Activated naive CD4-positive, alpha-beta T cell (primary cell): Measurements from ENCODE around the gene SLC2A4RG.
"Not testable (repeated sequence)": the region's sequence is repeated elsewhere in the genome, so short reads cannot be mapped to it uniquely, and the experiment has no call there.

ENCODE experiments used
- DNase-seq, 4 experiments: peaks; one replicate each; lab custom pipeline; 2025; lab: John Stamatoyannopoulos, UW

Gene SLC2A4RG

DNA sequence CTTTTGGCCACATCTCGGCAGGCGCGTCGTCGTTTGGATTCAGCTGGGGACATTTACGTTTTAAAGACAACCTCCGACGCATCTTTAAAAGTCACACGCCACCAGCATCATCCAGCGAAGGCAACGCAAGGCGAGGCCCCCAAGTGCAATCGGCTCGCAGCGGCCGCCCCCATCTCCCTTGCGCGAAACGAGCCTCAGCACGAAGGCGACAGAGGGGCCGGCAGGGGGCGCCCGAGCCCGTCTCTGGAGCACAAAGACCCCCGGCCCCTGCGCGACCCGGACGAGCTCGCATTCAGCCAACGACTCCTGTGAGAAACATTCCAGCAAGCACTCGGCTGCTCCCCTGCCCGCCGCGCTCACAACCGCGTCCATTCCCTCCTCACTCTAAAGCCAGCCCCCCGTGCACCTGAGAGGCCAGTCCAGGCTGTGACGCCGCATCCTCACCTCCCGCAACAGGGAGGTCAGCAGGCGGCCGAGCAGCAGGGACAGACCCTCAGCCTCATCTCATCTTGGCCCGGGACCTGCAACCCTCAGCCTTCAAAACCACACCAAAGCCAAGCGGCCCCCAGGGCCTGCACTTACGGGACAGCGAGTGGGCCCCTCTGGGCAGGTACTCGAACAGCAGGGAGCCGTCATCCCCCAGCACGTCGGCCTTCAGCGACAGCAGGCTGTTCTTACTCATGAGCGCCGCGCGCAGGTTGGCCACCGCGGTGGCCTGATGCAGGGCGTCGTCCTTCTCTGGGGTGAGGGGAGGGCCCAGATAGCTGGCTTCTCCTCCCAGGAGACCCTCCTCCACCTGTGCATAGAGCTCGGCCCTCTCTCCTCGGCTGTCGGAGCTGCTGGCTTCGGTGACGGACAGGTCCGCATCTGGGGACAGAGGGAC, 35.8 kb downstream of the SLC2A4RG start:
- DNase-seq: no peak

DNA sequence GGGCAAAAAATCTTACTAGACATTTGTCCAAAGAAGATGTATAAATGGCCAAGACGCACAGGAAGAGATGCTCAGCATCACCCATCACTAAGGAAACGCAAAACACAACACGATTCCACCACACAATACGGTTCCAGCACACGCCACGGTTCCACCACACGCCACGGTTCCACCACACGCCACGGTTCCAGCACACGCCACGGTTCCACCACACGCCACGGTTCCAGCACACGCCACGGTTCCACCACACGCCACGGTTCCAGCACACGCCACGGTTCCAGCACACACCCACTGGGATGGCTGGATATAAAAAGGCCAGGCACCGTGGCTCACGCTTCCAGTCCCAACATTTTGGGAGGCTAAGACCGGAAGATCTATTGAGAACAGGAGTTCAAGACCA, 37.3 kb downstream of the SLC2A4RG start:
- not testable (repeated sequence) for DNase-seq

DNA sequence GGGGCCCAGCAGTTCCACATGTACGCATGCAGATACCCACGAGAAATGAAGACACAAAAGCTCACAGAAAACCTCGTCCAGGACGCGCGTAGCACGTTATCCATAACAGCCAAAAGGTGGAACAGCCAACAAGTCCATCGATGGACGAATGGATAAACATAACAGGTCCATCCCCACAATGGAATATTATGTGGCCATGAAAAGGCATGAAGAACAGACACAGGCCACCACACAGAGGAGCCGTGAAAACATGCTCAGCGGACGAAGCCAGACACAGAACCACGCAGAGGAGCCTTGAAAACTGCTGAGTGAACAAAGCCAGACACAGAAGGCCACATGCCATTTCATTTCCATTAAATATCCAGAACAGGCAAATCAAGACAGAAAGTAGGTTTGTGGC, 38.0 kb downstream of the SLC2A4RG start:
- DNase-seq: no peak

DNA sequence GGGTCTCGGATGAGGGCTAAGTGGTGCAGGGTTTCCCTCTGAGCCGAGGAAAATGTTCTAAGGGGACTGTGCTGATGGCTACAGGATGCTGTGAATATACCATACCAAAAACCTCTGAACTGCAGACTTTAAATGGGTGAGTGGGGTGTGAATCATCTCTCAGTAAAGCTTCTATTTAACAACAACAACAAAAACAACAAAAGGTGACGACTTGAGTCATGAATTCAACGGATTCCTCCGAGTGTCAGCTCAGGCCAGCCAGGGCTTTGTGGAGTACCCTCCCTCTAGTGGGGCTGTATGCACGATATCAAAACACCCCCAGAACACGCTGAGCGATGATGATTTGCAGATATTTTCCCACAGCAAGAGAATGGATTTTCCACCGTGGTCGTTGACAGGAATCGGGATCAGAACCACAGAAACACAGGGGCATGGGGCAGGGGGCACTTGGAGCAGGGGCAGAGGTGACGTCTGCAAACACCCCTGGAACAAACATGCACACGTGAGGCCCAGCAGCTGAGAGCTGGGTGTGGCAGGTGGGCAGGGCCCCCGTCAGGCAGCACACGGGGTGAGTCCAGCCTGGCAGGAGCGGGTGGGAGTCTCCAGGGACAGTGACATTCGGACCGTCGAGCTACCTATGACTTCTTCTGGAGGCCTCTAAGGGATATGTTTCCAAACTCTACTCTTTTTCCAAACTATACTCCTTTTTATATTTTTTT, 38.6 kb downstream of the SLC2A4RG start:
- no peak for DNase-seq

DNA sequence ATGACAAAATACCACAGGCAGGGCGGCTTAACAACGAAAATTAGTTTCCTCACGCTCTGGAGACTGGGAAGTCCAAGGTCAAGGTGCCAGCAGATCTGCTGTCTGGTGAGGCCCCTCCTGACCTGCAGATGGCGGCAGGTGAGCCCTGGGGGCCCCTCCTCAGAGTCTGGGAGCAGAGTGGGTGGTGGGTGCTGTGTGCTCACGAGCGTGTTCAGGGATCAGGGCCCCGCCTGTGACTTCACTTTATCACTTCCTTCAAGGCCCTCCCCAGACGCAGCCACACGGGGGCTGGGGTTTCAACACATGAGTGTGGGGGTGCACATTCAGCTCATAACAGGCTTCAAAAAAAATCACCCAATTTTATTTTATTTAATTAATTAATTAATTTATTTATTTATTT, 39.3 kb downstream of the SLC2A4RG start:
- no peak for DNase-seq

DNA sequence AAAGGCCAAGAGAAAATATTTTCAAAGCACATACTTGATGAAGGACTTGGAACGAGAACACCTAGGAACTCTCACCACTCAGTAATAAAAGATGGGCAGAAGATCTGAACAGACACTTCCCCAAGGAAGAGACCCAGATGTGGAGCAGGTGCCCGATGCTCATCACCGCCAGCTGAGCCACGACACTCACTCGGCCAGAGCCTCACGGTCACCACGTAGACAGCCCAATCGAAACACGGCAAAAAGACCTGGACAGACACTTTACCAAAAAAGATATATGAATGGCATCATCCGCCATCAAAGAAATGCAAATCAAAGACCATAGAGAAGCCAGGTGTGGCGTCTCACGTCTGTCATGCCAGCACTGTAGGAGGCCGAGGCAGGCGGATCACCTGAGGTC, 41.6 kb downstream of the SLC2A4RG start:
- DNase-seq: no peak

DNA sequence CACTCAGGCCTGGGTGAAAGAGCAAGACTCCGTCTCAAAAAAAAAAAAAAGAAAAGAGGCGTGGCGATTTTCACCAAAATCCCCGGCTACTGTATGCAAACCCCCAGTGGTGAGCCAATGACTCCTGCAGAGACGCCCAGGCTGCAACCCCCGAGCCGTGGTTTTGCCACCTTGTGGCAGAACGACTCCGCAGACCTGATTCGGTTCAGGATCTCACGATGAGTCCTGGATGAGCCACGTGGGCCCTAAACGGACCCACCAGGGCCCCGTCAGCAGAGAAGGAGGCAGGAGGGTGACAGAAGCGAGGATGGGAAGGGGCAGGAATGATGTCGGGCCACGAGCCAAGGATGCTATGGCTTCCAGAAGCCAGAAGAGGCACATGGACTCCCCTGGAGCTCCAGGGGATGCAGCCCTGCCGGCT, 42.5 kb downstream of the SLC2A4RG start:
- peak in 2 of 4 experiments; percentile 13 to 48 for DNase-seq

DNA sequence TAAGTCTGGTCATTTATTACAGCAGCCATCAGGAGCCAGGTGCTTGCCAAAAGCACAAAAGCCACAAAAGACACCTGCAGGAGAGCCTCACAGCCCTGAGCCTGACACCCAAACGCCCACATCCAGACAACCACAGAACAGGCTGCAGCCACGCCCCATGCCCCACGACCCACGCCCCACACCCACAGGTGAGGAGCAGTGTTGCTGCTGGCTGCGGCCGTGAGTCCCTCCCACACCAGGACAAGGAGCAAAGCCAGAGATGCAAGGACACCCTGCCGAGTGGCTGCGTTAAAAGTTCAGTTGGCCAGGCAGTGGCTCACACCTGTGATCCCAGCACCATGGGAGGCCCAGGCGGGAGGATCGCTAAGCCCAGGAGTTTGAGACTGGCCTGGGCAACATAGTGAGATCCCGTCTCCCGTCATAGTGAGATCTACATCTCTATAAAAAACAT, 43.0 kb downstream of the SLC2A4RG start:
- DNase-seq: no peak

DNA sequence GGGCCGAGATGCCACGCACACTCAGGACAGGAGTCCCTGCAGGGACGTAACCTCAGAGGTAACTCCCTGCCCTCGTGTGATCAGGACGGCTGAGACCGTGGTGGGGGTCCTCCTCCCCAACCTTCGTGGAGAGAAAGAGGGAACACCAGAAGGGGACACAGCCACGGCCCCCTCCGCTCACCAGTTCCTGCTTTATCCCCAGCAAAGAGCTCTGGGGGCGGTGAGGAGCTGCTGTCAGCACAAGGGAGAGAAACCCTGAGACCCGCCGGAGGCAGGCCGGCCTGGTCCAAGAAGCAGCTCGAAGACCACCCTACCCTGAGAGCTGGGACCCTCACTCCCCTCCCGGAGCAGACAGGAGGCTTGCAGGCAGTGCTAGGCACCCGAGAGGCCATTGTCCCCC, 44.4 kb downstream of the SLC2A4RG start:
- no peak for DNase-seq

DNA sequence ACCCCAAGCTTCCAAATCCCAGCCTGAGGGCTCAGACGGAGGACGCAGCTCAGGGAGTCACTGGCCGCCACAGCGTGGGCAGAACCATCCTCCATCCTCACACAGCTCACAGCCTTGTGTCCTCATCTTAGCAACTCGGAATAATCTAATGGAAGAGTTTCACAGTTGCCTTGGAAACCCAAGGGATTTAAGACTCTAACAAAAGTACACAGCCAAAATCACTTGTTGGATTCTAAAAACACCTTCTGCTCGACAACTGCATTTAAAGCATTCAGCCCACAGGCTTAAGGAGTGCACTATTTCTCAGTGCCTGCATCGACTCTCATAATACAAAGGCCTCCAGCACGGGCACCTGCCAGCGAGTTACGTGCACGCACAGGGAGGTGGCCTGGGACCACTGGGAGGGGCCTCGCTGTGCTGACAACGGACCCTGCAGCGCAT, 46.1 kb downstream of the SLC2A4RG start:
- no peak for DNase-seq

DNA sequence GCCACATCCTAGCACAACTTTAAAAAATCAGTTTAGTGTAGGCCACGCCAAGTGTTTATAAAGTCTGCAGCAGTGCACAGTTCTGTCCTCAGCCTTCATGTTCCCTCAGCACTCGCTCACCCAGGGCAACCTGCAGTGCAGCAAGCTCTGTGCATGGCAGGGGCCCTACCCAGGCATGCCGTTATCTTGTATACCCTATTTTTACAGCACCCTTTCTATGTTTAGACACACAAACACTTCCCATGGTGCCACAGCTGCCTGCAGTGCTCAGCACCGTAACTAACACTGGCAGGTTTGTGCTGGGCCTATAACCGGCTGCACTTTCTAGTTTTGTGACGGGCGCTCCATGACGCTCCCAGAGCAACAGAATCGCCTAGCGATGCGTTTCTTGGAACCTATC, 47.7 kb downstream of the SLC2A4RG start:
- DNase-seq: no peak

DNA sequence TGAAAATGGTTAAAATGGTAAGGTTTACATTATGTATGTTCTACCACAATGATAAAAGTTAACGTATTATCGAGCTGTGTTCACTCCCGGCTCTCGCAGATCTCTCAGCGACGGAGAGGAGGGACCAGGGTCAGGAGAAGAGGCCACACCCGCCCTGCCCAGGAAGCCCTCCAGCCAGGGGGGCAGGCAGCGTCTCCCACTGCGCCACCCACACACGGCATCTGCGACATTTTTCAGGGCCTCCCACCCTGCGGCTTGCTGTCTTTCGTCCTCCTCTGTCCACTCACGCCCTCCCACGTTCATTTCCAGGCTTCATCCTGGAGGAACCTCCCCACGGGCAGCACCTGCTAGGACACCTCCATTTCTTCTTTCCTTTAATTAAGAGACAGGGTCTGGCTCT, 48.2 kb downstream of the SLC2A4RG start:
- DNase-seq: no peak

DNA sequence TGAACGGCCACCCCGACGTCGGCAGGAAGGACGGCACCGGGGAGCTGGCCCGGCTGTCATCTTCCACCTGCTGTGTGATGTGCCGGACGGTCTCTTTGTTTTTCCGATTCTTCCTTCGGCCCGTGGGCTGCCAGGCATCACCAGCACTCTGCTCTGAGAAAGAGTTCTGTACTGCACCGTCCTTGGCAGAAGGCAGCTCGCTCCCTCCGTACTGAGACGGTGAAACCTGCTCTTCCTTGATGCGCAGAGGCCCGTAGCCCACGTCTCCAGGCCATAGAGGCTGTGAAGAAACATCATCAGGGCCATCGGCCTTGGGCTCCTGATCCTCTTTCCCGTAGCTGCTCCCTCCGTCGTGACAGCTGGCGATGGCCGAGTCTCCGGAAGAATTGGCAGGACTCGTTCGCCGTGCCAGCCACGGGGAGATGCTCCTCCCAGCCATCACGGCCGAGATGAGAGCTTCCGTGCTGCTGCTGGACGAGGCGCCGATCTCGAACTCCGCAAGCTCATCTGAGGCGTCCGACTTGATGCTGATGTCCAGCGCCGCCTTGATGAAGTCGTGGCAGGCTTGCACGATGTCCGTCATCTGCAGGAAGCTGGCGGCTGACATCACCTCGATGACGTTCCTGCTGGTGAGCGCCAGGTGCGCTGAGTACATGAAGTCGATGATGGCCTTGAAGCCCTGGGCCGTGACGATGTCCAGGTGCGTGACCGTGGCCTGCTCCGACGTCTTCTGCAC, 50.4 kb downstream of the SLC2A4RG start:
- no peak for DNase-seq

DNA sequence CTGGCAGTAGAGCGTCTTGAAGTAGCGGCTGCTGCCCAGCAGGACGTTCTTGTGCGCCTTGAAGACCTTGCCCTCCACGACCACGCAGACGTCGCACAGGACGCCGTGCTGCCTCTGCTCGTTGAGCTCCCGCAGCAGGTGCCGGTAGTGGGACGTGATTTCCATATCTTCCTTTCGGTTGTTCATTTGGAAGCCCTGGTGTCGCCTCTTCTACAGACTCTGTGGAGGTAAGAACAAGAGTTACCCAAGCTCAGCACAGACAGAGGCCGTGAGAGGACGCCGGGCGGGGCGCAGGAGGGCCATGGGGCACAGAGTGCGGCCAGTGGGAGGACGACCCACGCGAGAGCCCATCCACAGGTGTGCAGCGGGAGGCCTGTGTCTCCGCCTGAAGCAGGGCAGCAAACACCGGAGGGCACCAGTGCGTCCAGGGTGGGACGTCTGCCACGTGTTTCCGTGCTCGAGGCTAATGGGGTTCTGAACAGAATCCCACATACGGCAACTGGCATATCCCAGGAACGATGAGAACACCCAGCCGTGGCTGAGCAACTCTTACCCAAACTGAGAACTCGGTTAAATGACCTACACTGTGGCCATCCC, 51.1 kb downstream of the SLC2A4RG start:
- no peak for DNase-seq

DNA sequence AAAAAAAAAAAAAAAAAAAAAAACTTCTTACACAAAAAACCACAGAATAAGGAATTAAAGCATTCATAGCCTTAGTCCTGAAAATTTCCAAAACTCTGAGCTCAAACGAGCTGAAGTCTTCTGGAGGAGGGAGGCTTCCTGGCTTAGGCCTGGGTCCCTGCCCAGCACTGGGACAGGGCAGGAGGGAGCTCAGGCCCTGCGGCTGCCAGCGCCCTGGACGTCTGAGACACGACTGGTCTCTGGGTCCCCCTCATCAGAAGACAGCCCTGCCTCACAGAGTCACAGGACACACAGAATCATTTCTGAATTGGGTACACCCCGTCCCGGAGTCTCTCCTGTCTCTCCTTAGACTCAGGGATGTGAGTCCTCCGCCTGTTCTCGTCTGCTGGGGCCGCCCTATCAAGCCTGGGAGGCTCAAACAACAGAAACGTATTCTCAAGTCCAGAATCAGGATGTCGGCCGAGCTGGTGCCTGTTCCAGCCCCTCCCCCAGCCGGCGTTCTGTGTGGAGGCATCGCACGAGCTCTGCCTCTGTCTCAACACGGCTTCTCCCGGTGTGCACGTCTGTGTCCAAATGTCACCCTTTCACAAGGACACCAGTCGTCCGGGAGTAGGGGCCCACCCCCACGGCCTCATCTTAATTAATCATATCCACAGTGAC, 52.1 kb downstream of the SLC2A4RG start:
- no peak for DNase-seq

DNA sequence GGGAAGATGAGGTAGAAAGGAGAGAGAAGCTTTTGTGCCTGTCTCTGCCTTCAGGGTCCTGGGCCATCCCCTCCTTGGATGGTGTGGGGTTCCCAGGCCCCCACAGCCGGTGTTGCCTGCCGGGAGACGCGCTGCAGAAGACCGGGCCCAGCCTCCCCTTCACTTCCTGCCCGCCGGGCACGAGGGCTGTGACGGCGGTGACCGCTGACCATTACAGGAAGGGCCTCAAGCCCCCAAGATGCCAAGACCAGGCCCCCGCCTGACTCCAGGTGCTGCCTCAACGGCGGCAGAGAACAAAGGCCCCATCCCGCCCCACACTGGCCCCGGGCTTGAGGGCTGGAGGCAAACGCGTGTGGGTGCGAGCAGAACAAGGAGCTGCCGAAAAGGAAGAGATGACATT, 53.3 kb downstream of the SLC2A4RG start:
- DNase-seq: no peak
